H1 (cell line): Measurements from ENCODE around the gene IKZF1.

ENCODE experiments used
- BACH1 ChIP-seq: IDR thresholded peaks from 2 replicates; pipeline ENCODE4 v1.6.1; 2012; ENCODE audit warnings: low read length, improper control_type of control experiment
- CBX8 ChIP-seq: fragments of 300-800, 300-1000 bp; sonication (generic); IDR thresholded peaks from 2 replicates; pipeline ENCODE4 v1.7.1; 2016; ENCODE audit warnings: low read depth, low read length, borderline replicate concordance
- CHD2 ChIP-seq: IDR thresholded peaks from 2 replicates; pipeline ENCODE4 v1.6.1; 2012; ENCODE audit warnings: low read length, improper control_type of control experiment
- EZH2 ChIP-seq: fragments of 200-600 bp; sonication (generic); IDR thresholded peaks from 2 replicates; pipeline ENCODE4 v1.7.1; 2012; ENCODE audit warnings: low read depth, mild to moderate bottlenecking, moderate library complexity, low read length, inconsistent platforms; ENCODE audit not compliant: severe bottlenecking
- GABPA ChIP-seq: IDR thresholded peaks from 2 replicates; pipeline ENCODE4 v1.6.1; 2011; ENCODE audit warnings: mild to moderate bottlenecking, low read length, moderate library complexity, borderline replicate concordance; ENCODE audit not compliant: insufficient read depth
- POLR2A ChIP-seq, 2 experiments: IDR thresholded peaks; 1 replicate in 1 of 2; 2 replicates in 1 of 2; pipeline ENCODE4 v1.6.1; 2011; ENCODE audit warnings: low read depth in 2 of 2, low read length in 2 of 2, mild to moderate bottlenecking in 2 of 2; ENCODE audit errors: control extremely low read depth in 1 of 2
- POLR2AphosphoS5 ChIP-seq: IDR thresholded peaks from 2 replicates; pipeline ENCODE4 v1.6.1; 2011; ENCODE audit warnings: low read depth, low read length
- RAD21 ChIP-seq, 2 experiments: IDR thresholded peaks in 1 of 2; conservative IDR thresholded peaks in 1 of 2; 2 replicates each; pipeline ENCODE4 v1.6.1; 2011; ENCODE audit warnings: low read depth in 2 of 2, low read length in 2 of 2, improper control_type of control experiment in 1 of 2, inconsistent platforms in 1 of 2, mild to moderate bottlenecking in 1 of 2, moderate library complexity in 1 of 2
- RFX5 ChIP-seq: IDR thresholded peaks from 2 replicates; pipeline ENCODE4 v1.6.1; 2011; ENCODE audit warnings: low read depth, low read length, improper control_type of control experiment, borderline replicate concordance
- SP1 ChIP-seq: IDR thresholded peaks from 2 replicates; pipeline ENCODE4 v1.6.1; 2011; ENCODE audit warnings: low read depth, low read length
- TAF1 ChIP-seq: IDR thresholded peaks from 2 replicates; pipeline ENCODE4 v1.6.1; 2011; ENCODE audit warnings: mild to moderate bottlenecking, low read depth, low read length
- TAF7 ChIP-seq: optimal IDR thresholded peaks from 2 replicates; pipeline ENCODE3; 2011; ENCODE audit warnings: low read depth, mild to moderate bottlenecking, inconsistent platforms, low read length, moderate library complexity, borderline replicate concordance
- TBP ChIP-seq: IDR thresholded peaks from 2 replicates; pipeline ENCODE4 v1.6.1; 2011; ENCODE audit warnings: low read depth, low read length, improper control_type of control experiment
- TF ChIP-seq, protein P1 (sequence below), 3 experiments: IDR thresholded peaks; 1 replicate in 2 of 3; 2 replicates in 1 of 3; pipeline versions ENCODE4 v1.5.1 to v1.6.1; 2011; ENCODE audit warnings: low read length in 3 of 3, mild to moderate bottlenecking in 3 of 3, inconsistent platforms in 2 of 3, low read depth in 1 of 3, moderate library complexity in 1 of 3; ENCODE audit not compliant: insufficient read depth in 1 of 3; ENCODE audit errors: control extremely low read depth in 1 of 3

- TF ChIP-seq, protein P1, sequence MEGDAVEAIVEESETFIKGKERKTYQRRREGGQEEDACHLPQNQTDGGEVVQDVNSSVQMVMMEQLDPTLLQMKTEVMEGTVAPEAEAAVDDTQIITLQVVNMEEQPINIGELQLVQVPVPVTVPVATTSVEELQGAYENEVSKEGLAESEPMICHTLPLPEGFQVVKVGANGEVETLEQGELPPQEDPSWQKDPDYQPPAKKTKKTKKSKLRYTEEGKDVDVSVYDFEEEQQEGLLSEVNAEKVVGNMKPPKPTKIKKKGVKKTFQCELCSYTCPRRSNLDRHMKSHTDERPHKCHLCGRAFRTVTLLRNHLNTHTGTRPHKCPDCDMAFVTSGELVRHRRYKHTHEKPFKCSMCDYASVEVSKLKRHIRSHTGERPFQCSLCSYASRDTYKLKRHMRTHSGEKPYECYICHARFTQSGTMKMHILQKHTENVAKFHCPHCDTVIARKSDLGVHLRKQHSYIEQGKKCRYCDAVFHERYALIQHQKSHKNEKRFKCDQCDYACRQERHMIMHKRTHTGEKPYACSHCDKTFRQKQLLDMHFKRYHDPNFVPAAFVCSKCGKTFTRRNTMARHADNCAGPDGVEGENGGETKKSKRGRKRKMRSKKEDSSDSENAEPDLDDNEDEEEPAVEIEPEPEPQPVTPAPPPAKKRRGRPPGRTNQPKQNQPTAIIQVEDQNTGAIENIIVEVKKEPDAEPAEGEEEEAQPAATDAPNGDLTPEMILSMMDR (IDR thresholded peaks at IDR 0.05; ENCODE audit: control extremely low read depth in 1 of 3, insufficient read depth in 1 of 3, low read depth in 1 of 3, low read length in 3 of 3) = no peak
- TF ChIP-seq RFX5 (no peak), TAF7 (no peak), TAF1 (no peak), POLR2A (IDR thresholded peaks at IDR 0.05; ENCODE audit: control extremely low read depth in 1 of 2, low read depth in 2 of 2, low read length in 2 of 2) (no peak), EZH2 (no peak), POLR2AphosphoS5 (no peak), BACH1 (no peak), TBP (no peak), SP1 (no peak), RAD21 (IDR thresholded peaks at IDR 0.05 in 1 of 2, conservative IDR thresholded peaks at IDR 0.05 in 1 of 2; ENCODE audit: low read depth in 2 of 2, low read length in 2 of 2) (no peak), CHD2 (no peak), GABPA (no peak), CBX8 (no peak)
Observed at GRCh38 chr7:50317221-50317678, 12.7 kb downstream of the IKZF1 start.
